ENCODE data around the gene CTF1.
"Not testable (repeated sequence)": the region's sequence is repeated elsewhere in the genome, so short reads cannot be mapped to it uniquely, and the experiment has no call there.

The CTF1 gene, protein sequence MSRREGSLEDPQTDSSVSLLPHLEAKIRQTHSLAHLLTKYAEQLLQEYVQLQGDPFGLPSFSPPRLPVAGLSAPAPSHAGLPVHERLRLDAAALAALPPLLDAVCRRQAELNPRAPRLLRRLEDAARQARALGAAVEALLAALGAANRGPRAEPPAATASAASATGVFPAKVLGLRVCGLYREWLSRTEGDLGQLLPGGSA

DNA sequence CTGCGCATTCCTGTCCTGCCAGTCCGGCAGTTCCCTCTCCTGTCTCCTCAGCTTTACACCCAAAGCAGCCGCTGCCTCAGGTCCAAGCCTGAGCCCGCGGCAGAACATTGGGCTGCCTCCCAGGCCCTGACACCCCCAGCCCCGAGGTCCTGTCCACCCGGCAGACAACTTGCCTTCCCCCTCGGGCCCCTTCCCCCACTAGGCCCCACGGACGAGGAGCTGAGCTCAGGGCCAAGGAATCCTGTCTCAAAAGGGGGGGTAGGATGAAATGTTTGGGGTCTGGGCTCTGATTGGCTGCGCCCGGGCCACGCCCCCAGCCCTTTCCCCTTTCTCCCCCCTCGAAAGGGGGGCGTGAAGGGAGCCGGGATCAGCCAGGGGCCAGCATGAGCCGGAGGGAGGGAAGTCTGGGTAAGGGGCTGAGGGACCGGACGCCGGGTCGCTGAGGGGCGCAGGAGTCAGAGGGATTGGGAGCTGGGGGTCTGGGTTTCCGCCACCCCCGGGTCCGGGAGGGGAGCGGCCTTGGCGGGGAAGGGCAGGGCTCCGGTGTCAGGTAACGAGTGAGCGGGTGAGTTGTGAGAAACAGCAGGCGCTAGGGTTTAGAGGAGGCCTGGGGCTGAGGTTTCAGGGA lies at the start of gene CTF1:
Gene CTF1, plus strand, starts transcription at position 354 of the 628 bp plus-strand sequence. Its CDS starts 30 bp downstream, at position 384.
- peak; percentile 90 for DNase-seq (ENCODE audit: low read depth)

DNA sequence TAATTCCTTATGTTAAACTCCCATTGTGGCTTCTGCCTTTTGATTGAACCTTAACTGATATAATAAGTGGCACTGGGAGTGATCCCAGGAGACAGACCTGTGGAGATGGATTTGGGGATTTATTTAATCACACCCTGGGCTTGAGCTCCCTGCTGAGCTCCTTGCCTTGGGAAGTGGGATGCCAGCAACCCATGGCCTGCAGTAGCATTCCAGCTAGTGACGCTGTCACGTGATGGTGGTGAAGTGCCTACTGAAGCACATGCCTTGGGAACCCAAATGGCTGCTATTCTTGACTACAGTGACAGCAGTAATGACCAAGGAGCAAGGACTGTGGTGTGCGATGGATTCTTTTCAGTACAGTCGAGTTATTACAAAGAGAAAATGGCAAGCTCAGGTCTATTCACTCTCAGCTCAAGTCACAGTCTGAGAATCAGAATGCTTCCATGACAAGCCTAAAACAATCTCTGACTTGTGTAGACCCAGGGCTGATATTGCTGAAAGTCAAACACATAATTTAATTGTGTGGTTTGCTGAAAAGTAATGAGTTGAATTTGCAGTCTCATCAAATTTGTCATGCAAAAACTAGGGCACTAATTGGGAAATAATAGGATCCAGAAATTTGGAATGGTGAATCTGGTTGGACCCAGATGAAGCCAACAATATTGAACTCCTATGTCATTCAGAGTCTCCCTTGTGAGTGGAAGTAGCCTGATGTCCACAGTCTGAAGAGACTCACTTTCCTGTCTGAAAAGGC lies 49.6 kb upstream of the CTF1 start:
- DNase-seq (ENCODE audit: low read depth), result no peak

DNA sequence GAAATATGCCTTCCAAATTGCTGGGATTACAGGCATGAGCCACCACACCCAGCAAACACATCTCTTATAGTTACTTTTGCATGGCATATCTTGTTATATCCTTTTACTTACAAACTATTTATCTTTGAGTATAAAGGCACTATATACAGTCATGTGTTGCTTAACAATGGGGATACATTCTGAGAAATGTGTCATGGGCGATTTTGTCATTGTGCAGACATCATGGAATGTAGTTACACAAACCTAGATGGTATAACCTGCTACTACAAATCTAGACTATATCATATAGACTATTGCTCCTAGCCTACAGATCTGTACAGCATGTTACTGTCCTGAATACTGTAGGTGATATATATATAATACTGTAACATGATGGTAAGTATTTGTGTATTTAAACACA lies 46.2 kb upstream of the CTF1 start:
- DNase-seq (ENCODE audit: low read depth), result no peak

DNA sequence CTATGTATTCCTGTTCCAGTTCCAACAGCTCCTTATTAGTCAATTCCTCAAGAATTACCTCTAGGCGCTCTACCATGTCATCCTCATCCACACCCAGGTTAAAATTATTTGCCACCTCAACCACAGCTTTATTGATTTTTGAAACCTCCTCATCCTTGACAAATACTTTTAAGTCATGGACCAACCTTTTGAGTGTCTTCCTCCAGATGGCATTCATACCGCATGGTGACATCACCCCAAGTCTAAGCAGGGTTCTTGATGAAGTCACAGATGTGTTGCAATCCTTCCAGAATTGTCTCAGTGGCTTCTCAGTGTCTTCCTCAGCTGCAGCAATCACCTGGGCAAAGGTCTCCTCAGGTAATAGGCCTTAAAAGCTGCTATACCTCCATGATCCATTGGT lies 42.7 kb upstream of the CTF1 start:
- DNase-seq (ENCODE audit: low read depth), result no peak

DNA sequence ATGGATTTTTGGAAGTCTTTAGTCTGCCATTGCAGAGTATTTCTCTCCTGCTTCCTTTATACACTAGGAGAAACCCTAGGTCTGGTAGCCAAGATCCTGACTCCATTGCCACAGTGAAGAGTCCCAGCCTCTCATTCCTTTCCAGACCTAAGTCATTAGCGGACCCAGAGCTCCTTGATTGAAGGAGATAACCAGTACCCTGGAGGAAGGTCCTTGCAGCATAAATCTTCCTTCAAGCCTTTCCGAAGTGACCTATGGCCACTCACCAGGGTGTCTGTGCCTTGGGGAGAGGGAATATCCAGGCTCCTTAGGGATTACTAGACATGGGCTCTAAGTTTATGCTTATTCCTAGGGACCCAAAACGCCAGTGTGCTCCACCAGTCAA lies 38.3 kb upstream of the CTF1 start:
- no peak for DNase-seq (ENCODE audit: low read depth)

DNA sequence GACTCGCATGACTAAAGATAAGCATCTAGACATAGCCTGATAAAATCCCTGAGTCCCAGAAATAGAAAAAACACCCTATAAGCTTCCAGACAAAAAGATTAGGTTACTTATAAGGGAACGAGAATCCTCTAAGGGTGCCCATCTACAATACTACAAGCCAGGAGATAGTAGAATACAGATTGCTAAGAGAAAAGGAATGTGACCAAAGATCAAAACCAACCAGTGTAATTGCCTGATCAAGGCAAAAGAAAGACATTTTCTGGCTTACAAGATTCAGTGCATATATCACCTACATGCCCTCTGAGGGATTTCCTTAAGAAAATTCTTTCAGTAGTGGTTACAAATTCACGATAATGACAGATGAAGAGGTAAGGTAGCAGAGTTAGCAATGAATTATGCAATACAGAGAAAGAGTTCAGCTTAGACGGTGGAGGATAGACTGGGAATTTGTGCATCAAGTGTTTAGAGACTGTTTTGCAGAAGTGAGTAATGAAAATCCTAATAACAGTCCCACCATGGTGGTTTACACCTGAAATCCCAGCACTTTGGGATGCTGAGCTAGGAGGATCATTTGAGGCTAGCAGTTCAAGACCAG lies 37.5 kb upstream of the CTF1 start:
- no peak for DNase-seq (ENCODE audit: low read depth)

DNA sequence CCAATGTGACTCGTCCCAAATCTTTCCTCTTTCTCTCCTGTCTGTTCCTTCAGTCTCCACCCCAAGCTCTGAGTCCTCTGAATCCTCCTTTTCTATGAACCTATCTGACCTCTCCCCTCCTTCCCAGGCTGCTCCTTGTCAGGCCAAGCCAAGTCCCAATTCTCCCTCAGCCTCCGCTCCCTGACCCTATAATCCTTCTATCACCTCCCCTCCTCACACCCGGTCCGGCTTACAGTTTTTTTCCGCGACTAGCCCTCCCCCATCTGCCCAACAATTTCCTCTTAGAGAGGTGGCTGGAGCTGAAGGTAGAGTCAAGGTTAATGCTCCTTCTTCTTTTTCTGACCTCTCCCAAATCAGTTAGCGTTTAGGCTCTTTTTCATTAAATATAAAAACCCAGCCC lies 35.7 kb upstream of the CTF1 start:
- not testable (repeated sequence) for DNase-seq (ENCODE audit: low read depth)

DNA sequence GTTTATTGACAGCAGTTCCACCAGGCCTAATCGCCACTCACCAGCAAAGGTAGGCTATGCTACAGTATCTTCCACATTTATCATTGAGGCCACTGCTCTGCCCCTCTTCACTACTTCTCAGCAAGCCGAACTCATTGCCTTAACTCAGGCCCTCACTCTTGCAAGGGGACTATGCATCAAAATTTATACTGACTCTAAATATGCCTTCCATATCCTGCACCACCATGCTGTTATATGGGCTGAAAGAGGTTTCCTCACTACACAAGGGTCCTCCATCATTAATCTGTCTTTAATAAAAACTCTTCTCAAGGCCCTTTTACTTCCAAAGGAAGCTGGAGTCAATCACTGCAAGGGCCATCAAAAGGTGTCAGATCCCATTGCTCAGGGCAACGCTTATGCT lies 33.2 kb upstream of the CTF1 start:
- DNase-seq (ENCODE audit: low read depth), result not testable (repeated sequence)

DNA sequence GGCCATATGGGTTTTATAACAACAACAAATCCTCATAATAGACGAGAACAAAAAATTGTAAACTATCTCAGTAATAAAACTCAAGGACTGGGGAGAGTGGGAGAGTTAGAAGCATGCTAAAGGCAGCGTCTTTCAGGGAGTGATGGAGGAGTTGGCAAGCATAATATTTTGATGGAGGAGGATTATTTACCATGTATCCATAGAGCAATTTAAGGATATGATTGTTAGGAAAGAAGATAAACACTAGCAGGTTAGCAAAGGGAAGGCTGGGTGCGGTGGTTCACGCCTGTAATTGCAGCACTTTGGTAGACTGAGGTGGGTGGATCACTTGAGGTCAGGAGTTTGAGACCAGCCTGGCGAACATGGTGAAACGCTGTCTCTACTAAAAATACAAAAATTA lies 30.4 kb upstream of the CTF1 start:
- no peak for DNase-seq (ENCODE audit: low read depth)

DNA sequence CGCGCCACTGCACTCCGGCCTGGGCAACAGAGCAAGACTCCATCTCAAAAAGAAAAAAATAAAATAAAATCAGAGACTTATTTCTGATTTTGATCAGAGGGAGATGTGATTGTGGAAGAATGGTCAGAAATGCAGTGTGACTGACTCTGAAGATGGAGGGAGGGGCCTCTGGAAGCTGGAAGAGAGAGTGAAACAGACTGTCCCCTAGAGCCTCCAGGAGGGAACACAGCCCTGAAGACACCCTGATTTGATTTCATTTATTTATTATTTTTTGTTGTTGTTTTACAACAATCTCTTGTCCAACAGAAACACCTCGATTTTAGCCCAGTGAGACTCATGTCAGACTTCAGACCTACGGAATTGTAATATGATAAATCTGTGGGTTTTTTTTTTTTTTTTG lies 28.7 kb upstream of the CTF1 start:
- peak; percentile 49 for DNase-seq (ENCODE audit: low read depth)

DNA sequence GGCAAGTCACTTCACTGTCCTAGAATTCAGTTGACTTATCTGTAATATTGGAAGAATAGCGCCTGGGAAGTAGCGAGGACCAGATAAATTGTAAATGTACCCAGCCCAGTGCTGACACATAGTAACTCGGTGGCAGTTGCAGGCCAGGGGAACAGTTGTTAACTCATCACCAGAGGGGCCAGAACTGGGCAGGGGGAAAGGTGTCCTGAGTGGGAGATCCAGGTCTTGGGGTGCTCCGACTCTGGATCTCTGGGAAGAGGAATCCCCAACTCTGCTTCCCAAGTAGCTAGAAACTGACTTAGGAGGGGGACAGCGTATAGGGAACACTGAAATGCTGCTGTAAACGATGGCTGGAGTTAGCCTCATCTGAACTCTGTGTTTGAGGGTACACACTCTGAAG lies 25.5 kb upstream of the CTF1 start:
- no peak for DNase-seq (ENCODE audit: low read depth)

DNA sequence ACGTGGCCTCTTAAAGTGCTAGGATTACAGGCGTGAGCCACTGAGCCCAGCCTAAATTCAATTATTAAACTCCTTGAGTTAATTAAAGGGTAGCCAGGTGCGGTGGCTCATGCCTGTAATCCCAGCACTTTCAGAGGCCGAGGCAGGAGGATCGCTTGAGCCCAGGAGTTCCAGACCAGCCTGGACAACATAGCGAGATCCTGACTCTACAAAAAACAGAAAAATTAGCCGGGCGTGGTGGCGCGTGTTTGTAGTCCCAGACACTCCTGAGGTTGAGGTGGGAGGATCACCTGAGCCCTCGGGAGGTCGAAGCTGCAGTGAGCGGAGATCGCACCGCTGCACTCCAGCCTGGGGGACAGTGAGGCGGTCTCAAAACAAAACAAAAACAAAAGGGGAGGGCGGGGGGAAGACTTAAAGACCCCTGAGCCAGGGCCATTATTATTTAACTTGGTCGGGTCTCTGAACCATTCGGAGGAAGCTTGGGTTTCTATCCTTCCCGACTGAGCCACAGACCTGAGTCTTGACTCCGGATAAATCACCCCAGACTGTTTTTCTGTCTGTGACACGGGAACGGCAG lies 22.1 kb upstream of the CTF1 start:
- DNase-seq (ENCODE audit: low read depth), result no peak

DNA sequence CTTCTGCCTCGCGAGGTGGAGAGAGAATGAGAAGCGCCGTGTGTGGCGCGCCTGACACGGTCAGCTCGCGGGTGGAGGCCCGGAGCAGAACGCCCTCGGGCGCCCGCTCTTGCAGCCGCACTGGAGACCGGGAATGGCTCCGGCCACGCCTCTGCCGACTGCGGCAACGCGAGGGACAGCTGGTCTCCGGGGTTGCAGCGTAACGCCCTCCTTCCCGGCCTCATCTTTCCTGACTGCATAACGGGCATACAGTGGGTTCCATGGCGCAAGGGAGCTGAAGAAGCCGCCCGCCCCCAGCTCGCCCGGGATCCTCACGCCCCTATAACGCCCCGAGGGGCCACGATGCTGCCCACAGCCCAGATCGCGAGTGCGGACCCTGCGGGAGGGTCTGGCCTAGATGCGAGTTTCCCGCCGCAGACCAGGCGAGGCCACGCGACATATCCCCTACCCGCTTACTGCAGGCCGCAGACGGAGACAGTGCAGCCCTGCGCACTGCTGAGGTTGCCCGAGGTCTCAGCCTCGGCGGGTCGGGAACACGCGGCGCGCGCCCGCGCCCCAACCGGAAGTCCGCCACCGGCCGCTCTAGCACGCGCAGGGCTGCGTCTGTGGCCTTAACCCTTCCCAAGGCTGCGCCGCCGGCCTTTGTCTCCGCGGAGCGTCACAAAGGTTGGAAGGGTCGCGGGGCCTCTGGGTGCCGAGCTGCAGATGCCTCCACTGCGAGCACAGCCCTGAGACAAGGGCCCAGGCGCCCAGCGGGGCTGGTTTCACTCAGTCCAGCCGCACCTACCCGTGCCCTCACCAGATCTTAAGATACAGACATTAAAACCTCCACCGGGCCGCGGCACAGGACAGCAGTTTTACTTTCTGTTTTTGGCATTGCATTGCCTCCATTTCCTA lies 21.3 kb upstream of the CTF1 start:
- peak; percentile 91 for DNase-seq (ENCODE audit: low read depth)

DNA sequence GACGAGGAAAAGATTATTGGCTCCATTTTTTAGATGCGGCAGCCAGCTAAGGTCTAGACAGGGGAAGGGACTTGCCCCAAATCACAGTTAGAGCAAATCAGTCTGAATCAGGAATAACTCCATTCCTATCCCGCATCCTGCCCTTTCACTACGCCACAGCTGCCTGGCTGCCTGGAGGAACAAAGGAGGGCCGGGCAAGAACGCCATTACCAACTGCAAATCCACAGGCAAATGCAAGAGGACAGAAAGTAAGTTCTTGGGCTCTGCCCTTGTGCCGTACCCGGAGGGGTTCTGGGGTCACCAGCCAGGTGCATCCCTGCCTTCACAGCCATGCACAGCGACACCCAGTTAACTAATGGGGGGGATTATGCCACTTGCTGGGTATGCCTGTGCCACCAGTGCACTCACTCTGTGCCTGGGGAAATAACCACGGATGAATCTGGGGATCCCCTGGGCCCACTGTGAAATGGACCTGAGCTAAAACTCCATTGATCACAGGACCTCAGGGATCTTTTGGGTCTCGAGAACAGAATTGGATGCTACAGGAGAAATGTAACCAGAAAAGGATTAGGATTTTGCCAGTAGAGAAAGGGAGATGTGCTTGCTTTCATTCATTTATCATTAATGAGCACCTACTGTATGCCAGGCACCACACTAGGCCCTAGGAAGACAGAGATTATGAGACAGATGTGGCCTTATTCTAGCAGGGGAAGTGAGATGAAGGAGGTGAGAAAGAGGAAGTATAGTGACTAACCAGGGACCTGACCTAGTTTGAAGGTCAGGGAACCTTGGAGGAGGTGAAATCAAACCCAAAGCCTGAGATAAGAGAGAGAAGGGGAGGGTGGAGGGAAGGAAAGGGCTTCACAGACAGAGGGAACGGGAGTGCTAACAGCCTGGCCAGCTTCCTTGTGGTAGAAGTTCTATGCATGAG lies 20.3 kb upstream of the CTF1 start:
- DNase-seq (ENCODE audit: low read depth), result peak; percentile 45

DNA sequence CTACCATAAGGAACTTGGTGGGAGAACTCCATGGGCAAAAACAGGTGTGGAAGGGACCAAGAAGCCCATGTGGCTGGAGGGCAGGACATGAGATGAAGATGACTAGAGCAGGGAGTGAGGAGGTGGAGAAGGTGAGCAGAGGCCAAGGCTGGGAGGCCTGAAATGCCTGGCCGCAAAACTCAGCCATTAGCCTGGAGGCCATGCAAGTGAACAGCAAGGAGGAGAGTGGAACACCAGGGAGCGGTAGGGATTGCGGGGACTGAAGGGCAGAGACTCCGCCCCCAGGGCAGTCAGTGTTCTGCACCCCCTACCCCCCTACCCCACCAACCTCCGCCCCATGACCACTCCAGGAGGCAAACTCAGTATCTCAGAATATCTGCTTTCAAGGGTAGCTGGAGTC lies 19.5 kb upstream of the CTF1 start:
- peak; percentile 31 for DNase-seq (ENCODE audit: low read depth)

DNA sequence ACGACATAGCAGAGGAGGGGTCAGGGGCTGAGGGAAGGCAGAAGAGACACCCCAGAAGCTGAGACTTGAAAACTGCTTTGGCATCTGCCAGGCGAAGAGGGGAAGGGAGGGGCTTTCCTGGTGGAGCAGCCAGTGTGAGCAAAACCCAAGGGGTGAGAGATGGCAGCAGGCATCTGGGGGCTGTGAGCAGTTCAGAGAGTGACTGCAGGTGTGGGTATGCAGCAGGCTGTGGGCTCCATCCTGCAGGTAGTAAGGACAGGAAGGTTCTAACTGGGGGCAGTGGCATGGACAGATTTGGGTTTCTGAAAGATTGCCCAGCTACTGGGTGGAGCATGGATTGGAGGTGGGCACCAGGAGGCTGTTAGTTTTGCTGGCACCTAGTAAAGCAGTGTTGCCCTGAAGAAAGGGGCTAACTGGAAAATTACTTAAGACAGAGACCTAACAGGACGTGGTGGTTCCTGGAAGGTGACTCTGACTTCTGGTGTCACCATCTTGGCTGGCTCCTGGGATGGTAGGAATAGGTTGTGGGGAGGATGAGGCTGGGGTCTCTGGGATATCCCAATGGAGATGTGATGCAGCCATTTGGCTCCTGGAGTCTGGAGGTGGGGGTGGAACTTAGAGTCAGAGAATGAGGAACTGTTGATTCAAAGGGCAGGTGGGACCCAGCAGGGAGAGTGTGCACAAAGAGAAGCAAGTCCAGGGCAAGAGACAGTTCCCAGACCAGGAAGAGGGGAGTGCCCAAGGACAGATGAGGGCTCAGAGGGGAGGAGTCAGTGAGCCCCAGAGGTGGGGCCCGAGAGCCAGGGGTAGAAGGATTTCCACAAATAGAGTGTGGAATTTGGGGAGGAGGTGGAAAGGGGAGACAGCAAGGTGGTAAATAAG lies 13.7 kb upstream of the CTF1 start:
- no peak for DNase-seq (ENCODE audit: low read depth)

DNA sequence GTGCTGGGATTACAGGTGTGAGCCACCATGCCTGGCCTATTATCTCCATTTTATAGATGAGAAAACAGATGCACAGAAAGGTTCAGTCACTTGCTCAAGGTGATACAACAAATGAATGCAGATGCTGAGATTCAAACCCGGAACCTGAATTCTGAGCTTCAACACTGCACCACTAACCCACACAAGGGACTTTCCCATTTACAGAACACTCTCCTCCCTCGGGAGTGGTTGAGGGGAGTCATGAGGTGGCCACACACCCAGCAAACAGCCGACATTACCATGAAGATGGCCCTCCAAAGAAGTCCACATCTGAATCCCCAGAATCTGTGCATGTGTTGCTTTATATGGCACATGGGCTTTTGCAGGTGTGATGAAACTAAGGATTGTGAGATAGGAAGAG lies 11.7 kb upstream of the CTF1 start:
- DNase-seq (ENCODE audit: low read depth), result no peak

DNA sequence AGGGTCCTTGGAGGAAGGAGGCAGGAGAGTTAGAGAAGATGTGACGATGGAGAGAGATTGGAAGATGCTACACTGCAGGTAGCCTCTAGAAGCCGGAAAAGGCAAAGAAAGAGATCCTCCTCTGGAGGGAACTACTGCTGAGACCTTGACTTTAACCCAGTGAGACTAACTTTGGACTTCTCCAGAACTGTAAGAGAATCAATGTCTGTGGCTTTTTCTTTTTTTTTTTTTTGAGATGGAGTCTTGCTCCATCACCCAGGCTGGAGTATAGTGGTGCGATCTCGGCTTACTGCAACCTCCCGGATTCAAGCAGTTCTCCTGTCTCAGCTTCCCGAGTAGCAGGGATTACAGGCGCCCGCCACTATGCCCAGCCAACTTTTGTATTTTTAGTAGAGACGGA lies 11.2 kb upstream of the CTF1 start:
- DNase-seq (ENCODE audit: low read depth), result no peak

DNA sequence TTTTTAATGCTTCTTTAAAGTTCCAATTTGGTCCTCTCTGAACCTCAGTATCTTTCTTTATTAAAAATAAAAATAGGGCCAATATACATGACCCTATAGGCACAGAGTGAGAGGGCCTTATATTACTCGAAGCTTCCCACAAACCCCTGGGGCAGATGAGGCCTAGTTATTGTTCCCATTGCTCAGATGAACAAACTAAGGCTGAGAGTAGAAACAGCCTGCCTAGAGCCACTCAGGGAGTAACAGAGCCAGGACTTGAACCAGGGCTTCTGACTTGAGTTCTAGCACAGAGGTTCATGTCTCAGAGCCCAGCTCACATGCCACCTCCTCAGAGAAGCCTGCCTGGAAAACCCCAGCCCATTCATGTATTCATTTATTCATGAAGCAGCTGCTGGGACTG lies 10.3 kb upstream of the CTF1 start:
- DNase-seq (ENCODE audit: low read depth), result no peak

DNA sequence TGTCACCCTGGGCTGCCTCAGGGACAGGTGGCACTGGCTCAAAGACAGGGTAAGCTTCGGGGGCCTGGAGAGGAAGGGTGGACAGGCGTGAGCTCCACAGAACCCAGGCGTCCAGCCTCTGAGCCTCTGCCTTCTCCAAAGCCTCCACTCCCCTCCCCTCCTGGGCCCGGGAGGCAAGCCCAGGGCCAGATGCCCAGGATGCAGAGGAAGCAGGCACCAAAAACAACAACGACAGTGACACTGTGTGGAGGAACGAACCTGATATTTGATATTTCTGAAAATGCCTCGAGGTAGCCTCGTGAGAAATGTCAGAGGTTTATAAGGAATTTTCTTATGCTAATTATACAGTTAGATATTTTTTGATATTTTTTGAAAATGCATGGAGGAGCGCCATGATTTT lies 8.5 kb upstream of the CTF1 start:
- no peak for DNase-seq (ENCODE audit: low read depth)
